Subcutaneous abdominal adipose tissue (tissue), 5 donors: ENCODE results near the gene PLA2G2C.

ENCODE experiments used
- H3K27ac ChIP-seq: one replicate; pipeline ENCODE4 v1.7.0; 2013; ENCODE audit warnings: low read depth, mild to moderate bottlenecking, inconsistent platforms, low read length, moderate library complexity
- H3K27me3 ChIP-seq, 5 donors: one replicate each; pipeline ENCODE4 v1.7.0; 2013; ENCODE audit warnings: low read length in 5 of 5, inconsistent platforms in 1 of 5; ENCODE audit not compliant: control insufficient read depth in 5 of 5, insufficient read depth in 4 of 5
- H3K36me3 ChIP-seq, 5 donors: one replicate each; pipeline ENCODE4 v1.7.0; 2013; ENCODE audit warnings: low read length in 5 of 5; ENCODE audit not compliant: control insufficient read depth in 5 of 5, insufficient read depth in 5 of 5
- H3K4me1 ChIP-seq, 5 donors: one replicate each; pipeline ENCODE4 v1.7.0; 2013; ENCODE audit warnings: low read length in 5 of 5, mild to moderate bottlenecking in 3 of 5, moderate library complexity in 1 of 5; ENCODE audit not compliant: control insufficient read depth in 5 of 5, insufficient read depth in 5 of 5
- H3K4me3 ChIP-seq, 5 donors: one replicate each; pipeline ENCODE4 v1.7.0; 2013; ENCODE audit warnings: low read length in 5 of 5, low read depth in 1 of 5
- H3K9ac ChIP-seq, 5 donors: one replicate each; pipeline ENCODE4 v1.7.0; 2013; ENCODE audit warnings: low read length in 5 of 5, mild to moderate bottlenecking in 4 of 5, moderate library complexity in 3 of 5
- H3K9me3 ChIP-seq, 5 donors: one replicate each; pipeline ENCODE4 v1.7.0; 2013; ENCODE audit warnings: low read length in 5 of 5; ENCODE audit not compliant: control insufficient read depth in 5 of 5
- donor health status: healthy.
- donor health status: healthy.
- donor health status: healthy.
- donor health status: healthy.
- donor health status: healthy.

PLA2G2C gene

GRCh38 chr1:20179371-20180128, 6.8 kb downstream of the PLA2G2C start:
- H3K36me3 ChIP-seq, result no peaks in the 10 kb centered on the region
- no peak overlapping the region for H3K27ac ChIP-seq
- H3K4me3 ChIP-seq, result no peak overlapping the region
- H3K9me3 ChIP-seq, result peaks cover 0 to 6% (median 5%) of the 10 kb centered on the region in 5 donors
- no peak overlapping the region for H3K9ac ChIP-seq
- H3K27me3 ChIP-seq, result peaks cover 0 to 18% (median 10%) of the 10 kb centered on the region in 5 donors
- H3K4me1 ChIP-seq, result peaks cover 0 to 11% (median 1%) of the 10 kb centered on the region in 5 donors

GRCh38 chr1:20178634-20179370, 7.5 kb downstream of the PLA2G2C start:
- H3K4me3 ChIP-seq, result no peak overlapping the region
- H3K9ac ChIP-seq, result no peak overlapping the region

GRCh38 chr1:20174937-20175666, 11.2 kb downstream of the PLA2G2C start:
- Histone ChIP-seq H3K27ac (no peak overlapping the region), H3K27me3 (peaks cover 0 to 2% (median 0%) of the 10 kb centered on the region in 5 donors), H3K4me1 (peaks cover 0 to 28% (median 5%) of the 10 kb centered on the region in 5 donors), H3K36me3 (no peaks in the 10 kb centered on the region), H3K4me3 (no peak overlapping the region), H3K9ac (no peak overlapping the region), H3K9me3 (peaks cover 0 to 6% (median 5%) of the 10 kb centered on the region in 5 donors)

More at GRCh38 chr1:20178634-20179370, 7.5 kb downstream of the PLA2G2C start:
- Histone ChIP-seq H3K27ac (no peak overlapping the region), H3K36me3 (no peaks in the 10 kb centered on the region), H3K9me3 (peaks cover 0 to 6% (median 5%) of the 10 kb centered on the region in 5 donors), H3K4me1 (peaks cover 0 to 16% (median 5%) of the 10 kb centered on the region in 5 donors), H3K27me3 (peaks cover 0 to 11% (median 8%) of the 10 kb centered on the region in 5 donors)

- Histone ChIP-seq H3K36me3 (no peaks in the 10 kb centered on the region), H3K4me1 (peaks cover 0 to 37% (median 5%) of the 10 kb centered on the region in 5 donors), H3K9me3 (no peaks in the 10 kb centered on the region), H3K9ac (no peak overlapping the region), H3K27ac (no peak overlapping the region), H3K27me3 (peaks cover 0 to 8% (median 4%) of the 10 kb centered on the region in 5 donors), H3K4me3 (no peak overlapping the region)
Measured at GRCh38 chr1:20172033-20172590, 14.2 kb downstream of the PLA2G2C start.

GRCh38 chr1:20169932-20170331, 16.4 kb downstream of the PLA2G2C start:
- Histone ChIP-seq H3K27ac (no peak overlapping the region), H3K36me3 (no peaks in the 10 kb centered on the region), H3K9ac (no peak overlapping the region), H3K27me3 (peaks cover 0 to 15% (median 13%) of the 10 kb centered on the region in 5 donors), H3K4me3 (no peak overlapping the region), H3K9me3 (no peaks in the 10 kb centered on the region), H3K4me1 (peaks cover 0 to 48% (median 9%) of the 10 kb centered on the region in 5 donors)

GRCh38 chr1:20168564-20169491, 17.5 kb downstream of the PLA2G2C start:
- Histone ChIP-seq H3K27ac (no peak overlapping the region), H3K4me3 (no peak overlapping the region), H3K9ac (no peak overlapping the region), H3K36me3 (no peaks in the 10 kb centered on the region), H3K9me3 (no peaks in the 10 kb centered on the region), H3K27me3 (peaks cover 0 to 15% (median 13%) of the 10 kb centered on the region in 5 donors), H3K4me1 (peaks cover 1 to 48% (median 13%) of the 10 kb centered on the region in 5 donors)

GRCh38 chr1:20167126-20167525, 19.2 kb downstream of the PLA2G2C start:
- Histone ChIP-seq H3K9ac (no peak overlapping the region), H3K4me1 (peaks cover 1 to 50% (median 13%) of the 10 kb centered on the region in 5 donors), H3K36me3 (no peaks in the 10 kb centered on the region)

GRCh38 chr1:20166051-20166450, 20.3 kb downstream of the PLA2G2C start:
- no peaks in the 10 kb centered on the region for H3K36me3 ChIP-seq
- peaks cover 0 to 20% (median 13%) of the 10 kb centered on the region in 5 donors for H3K9me3 ChIP-seq
- peaks cover 0 to 15% (median 13%) of the 10 kb centered on the region in 5 donors for H3K27me3 ChIP-seq
- no peak overlapping the region for H3K9ac ChIP-seq
- no peak overlapping the region for H3K27ac ChIP-seq
- no peak overlapping the region for H3K4me3 ChIP-seq
- H3K4me1 ChIP-seq, result peaks cover 1 to 44% (median 9%) of the 10 kb centered on the region in 5 donors

More at GRCh38 chr1:20167126-20167525, 19.2 kb downstream of the PLA2G2C start:
- peaks cover 0 to 15% (median 13%) of the 10 kb centered on the region in 5 donors for H3K27me3 ChIP-seq
- H3K9me3 ChIP-seq, result peaks cover 0 to 11% (median 7%) of the 10 kb centered on the region in 5 donors
- no peak overlapping the region for H3K27ac ChIP-seq
- H3K4me3 ChIP-seq, result no peak overlapping the region
